ENCODE data around the gene ZNF710. TPM values are rescaled to one million over a fixed set of nuclear protein-coding genes. Genes with fewer than 3 reads are reported as not detected.

ZNF710 gene
- total RNA-seq, 4 donors from 2014 or later: 7.3 to 13.2 (median 11.4) TPM

GRCh38 chr15:90044191-90044590, 43.1 kb downstream of the ZNF710 start:
- 89% methylated on average over 9 of the region's 14 CpGs; no CpG with 5 or more reads in 1 of the 2 donors for WGBS, 2 donors (ENCODE audit: low coverage in 1 of 2)
- Histone ChIP-seq H3K27ac (no peak overlapping the region), H3K27me3 (no peaks in the 10 kb centered on the region), H3K36me3 (no peaks in the 10 kb centered on the region), H3K4me3 (no peak overlapping the region), H3K4me1 (peaks cover 0 to 54% (median 5%) of the 10 kb centered on the region in 3 donors), H3K9me3 (no peaks in the 10 kb centered on the region)
- TF ChIP-seq CTCF (IDR thresholded peaks at IDR 0.05) (no peak), EP300 (IDR thresholded peaks at IDR 0.05) (no peak), POLR2A (IDR thresholded peaks at IDR 0.05) (no peak), POLR2AphosphoS5 (IDR thresholded peaks at IDR 0.05) (no peak)
- no peak for ATAC-seq

- no peak for ATAC-seq
- Histone ChIP-seq H3K4me1 (peaks cover 0 to 56% (median 5%) of the 10 kb centered on the region in 3 donors), H3K9me3 (no peaks in the 10 kb centered on the region), H3K27me3 (no peaks in the 10 kb centered on the region), H3K4me3 (no peak overlapping the region), H3K36me3 (no peaks in the 10 kb centered on the region), H3K27ac (no peak overlapping the region)
- TF ChIP-seq CTCF (IDR thresholded peaks at IDR 0.05): no peak
- no peak for TF ChIP-seq POLR2A (IDR thresholded peaks at IDR 0.05)
- TF ChIP-seq EP300 (IDR thresholded peaks at IDR 0.05): no peak
- no peak for TF ChIP-seq POLR2AphosphoS5 (IDR thresholded peaks at IDR 0.05)
- 84 to 100% methylated on average over 1 to 2 of the region's 4 CpGs for WGBS, 2 donors (ENCODE audit: low coverage in 1 of 2)
These were observed 43.8 kb downstream of the ZNF710 start for GRCh38 chr15:90044916-90045371.

GRCh38 chr15:90046289-90046688, 45.2 kb downstream of the ZNF710 start:
- ATAC-seq: no peak
- Histone ChIP-seq H3K4me3 (no peak overlapping the region), H3K27me3 (no peaks in the 10 kb centered on the region), H3K36me3 (no peaks in the 10 kb centered on the region), H3K27ac (peak overlapping the region in 2 of 4 donors; percentile 39 to 56), H3K4me1 (peaks cover 0 to 50% (median 5%) of the 10 kb centered on the region in 3 donors), H3K9me3 (no peaks in the 10 kb centered on the region)
- TF ChIP-seq CTCF (IDR thresholded peaks at IDR 0.05): no peak
- no peak for TF ChIP-seq POLR2A (IDR thresholded peaks at IDR 0.05)
- no peak for TF ChIP-seq POLR2AphosphoS5 (IDR thresholded peaks at IDR 0.05)
- TF ChIP-seq EP300 (IDR thresholded peaks at IDR 0.05): no peak
- 83% methylated on average over 6 of the region's 7 CpGs; no CpG with 5 or more reads in 1 of the 2 donors for WGBS, 2 donors (ENCODE audit: low coverage in 1 of 2)

GRCh38 chr15:90046911-90047392, 45.8 kb downstream of the ZNF710 start:
- Histone ChIP-seq H3K4me1 (peaks cover 0 to 50% (median 5%) of the 10 kb centered on the region in 3 donors), H3K36me3 (no peaks in the 10 kb centered on the region), H3K27me3 (no peaks in the 10 kb centered on the region), H3K27ac (peak overlapping the region in 2 of 4 donors; percentile 39 to 56), H3K9me3 (no peaks in the 10 kb centered on the region), H3K4me3 (no peak overlapping the region)
- ATAC-seq: no peak
- 58 to 100% methylated on average over 1 to 4 of the region's 12 CpGs for WGBS, 2 donors (ENCODE audit: low coverage in 1 of 2)
- TF ChIP-seq CTCF (IDR thresholded peaks at IDR 0.05) (no peak), POLR2AphosphoS5 (IDR thresholded peaks at IDR 0.05) (peak; percentile 14)

GRCh38 chr15:90047956-90048575, 46.9 kb downstream of the ZNF710 start:
- Histone ChIP-seq H3K27me3 (no peaks in the 10 kb centered on the region), H3K4me1 (peaks cover 0 to 48% (median 5%) of the 10 kb centered on the region in 3 donors), H3K36me3 (no peaks in the 10 kb centered on the region), H3K9me3 (no peaks in the 10 kb centered on the region), H3K27ac (peak overlapping the region in 1 of 4 donors; percentile 17), H3K4me3 (no peak overlapping the region)
- 41 to 58% methylated on average over 2 to 3 of the region's 9 CpGs for WGBS, 2 donors (ENCODE audit: low coverage in 1 of 2)
- TF ChIP-seq EP300 (IDR thresholded peaks at IDR 0.05): no peak
- no peak for TF ChIP-seq POLR2A (IDR thresholded peaks at IDR 0.05)
- TF ChIP-seq POLR2AphosphoS5 (IDR thresholded peaks at IDR 0.05): no peak
- no peak for TF ChIP-seq CTCF (IDR thresholded peaks at IDR 0.05)
- ATAC-seq: no peak
